ENCODE measurements around the gene KRTAP12-1.

- no peak for TF ChIP-seq EZH2 (IDR thresholded peaks at IDR 0.05; ENCODE audit: insufficient read depth, low read length)
- TF ChIP-seq CTCF (IDR thresholded peaks at IDR 0.05; ENCODE audit: insufficient read depth, low read depth, low read length), result no peak
These were observed 31.9 kb upstream of the KRTAP12-1 start for GRCh38 chr21:44713846-44714245.
